ENCODE measurements around the gene FANCC. TPM values are rescaled to one million over a fixed set of nuclear protein-coding genes. Genes with fewer than 3 reads are reported as not detected.

The FANCC gene
- total and polyA plus RNA-seq, 11 donors: 2.4 to 6.2 (median 4.2) TPM

- DNase-seq (no peak), ATAC-seq (peak in 1 of 4 donors; percentile 3)
- WGBS, 4 donors: 36 to 57% (median 52%) methylated on average over 13 of the region's 13 CpGs
- Histone ChIP-seq H3K27ac (peak overlapping the region in 8 of 12 donors; percentile 27 to 82 (median 67)), H3K27me3 (no peaks in the 10 kb centered on the region), H3K4me1 (peaks cover 7 to 100% (median 90%) of the 10 kb centered on the region in 12 donors), H3K36me3 (peaks cover 0 to 73% (median 51%) of the 10 kb centered on the region in 9 donors), H3K4me3 (peak overlapping the region in 1 of 12 donors; percentile 14), H3K9me3 (no peaks in the 10 kb centered on the region)
- intact Hi-C loops (cut with DNase I): no loop called here
- TF ChIP-seq POLR2A (IDR thresholded peaks at IDR 0.05): no peak
- TF ChIP-seq, protein P1, sequence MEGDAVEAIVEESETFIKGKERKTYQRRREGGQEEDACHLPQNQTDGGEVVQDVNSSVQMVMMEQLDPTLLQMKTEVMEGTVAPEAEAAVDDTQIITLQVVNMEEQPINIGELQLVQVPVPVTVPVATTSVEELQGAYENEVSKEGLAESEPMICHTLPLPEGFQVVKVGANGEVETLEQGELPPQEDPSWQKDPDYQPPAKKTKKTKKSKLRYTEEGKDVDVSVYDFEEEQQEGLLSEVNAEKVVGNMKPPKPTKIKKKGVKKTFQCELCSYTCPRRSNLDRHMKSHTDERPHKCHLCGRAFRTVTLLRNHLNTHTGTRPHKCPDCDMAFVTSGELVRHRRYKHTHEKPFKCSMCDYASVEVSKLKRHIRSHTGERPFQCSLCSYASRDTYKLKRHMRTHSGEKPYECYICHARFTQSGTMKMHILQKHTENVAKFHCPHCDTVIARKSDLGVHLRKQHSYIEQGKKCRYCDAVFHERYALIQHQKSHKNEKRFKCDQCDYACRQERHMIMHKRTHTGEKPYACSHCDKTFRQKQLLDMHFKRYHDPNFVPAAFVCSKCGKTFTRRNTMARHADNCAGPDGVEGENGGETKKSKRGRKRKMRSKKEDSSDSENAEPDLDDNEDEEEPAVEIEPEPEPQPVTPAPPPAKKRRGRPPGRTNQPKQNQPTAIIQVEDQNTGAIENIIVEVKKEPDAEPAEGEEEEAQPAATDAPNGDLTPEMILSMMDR (IDR thresholded peaks at IDR 0.05): no peak
These were observed 255.5 kb downstream of the FANCC start for GRCh38 chr9:95061916-95062595.

DNA sequence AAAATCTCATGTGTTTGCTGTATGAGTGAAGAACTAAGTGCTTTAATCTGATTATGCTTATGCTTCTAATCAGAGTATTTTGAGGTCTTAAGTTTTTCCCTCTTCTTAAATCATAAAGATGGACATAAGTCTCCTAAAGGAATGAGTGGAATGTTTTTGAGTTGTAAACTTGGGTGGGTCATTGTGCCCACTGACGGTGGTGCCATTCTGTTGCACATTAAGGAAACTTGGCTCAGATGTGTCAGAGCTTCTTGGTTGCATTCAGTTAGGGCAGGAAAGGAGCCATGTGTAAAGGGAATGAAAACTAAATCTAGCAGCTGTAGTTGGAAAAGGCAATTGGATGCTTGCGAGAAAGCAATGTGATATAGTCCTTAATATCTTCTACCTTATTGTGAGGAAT lies 256.6 kb downstream of the FANCC start:
- H3K4me1 ChIP-seq: peaks cover 12 to 100% (median 95%) of the 10 kb centered on the region in 12 donors
- H3K4me3 ChIP-seq: peak overlapping the region in 1 of 12 donors; percentile 14
- peak overlapping the region in 7 of 12 donors; percentile 8 to 82 (median 48) for H3K27ac ChIP-seq
- no peaks in the 10 kb centered on the region for H3K9me3 ChIP-seq
- DNase-seq (no peak), ATAC-seq (no peak)
- H3K27me3 ChIP-seq: no peaks in the 10 kb centered on the region
- intact Hi-C loops (cut with DNase I): no loop called here
- WGBS, 4 donors: 50 to 53% (median 53%) methylated on average over 2 of the region's 2 CpGs
- no peak for TF ChIP-seq POLR2A (IDR thresholded peaks at IDR 0.05)
- TF ChIP-seq, protein P1 (IDR thresholded peaks at IDR 0.05): no peak
- peaks cover 0 to 61% (median 44%) of the 10 kb centered on the region in 9 donors for H3K36me3 ChIP-seq

DNA sequence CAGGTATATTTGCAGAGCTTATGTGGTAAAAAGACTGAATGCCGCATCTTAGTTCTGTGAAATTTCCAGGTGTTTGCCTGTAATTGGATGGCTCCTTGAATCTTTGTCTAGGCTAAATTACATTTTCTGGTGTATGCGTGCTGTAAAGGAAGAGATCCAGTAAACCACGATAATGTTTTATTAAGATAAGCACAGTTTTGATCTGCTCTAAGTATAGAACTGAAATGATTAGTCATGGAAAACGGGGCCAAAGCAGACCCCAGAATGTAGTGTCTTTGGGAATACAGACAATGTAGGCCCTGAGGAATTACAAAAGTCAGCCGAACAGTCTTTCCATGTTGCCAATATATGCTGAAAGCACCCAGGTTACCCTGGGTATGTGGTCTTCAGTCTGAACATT lies 257.3 kb downstream of the FANCC start:
- ATAC-seq: no peak
- no peak for TF ChIP-seq POLR2A (IDR thresholded peaks at IDR 0.05)
- TF ChIP-seq, protein P1 (IDR thresholded peaks at IDR 0.05): no peak
- Histone ChIP-seq H3K4me3 (peak overlapping the region in 1 of 12 donors; percentile 14), H3K4me1 (peaks cover 14 to 100% (median 96%) of the 10 kb centered on the region in 12 donors), H3K27me3 (no peaks in the 10 kb centered on the region), H3K9me3 (no peaks in the 10 kb centered on the region), H3K36me3 (peaks cover 0 to 55% (median 38%) of the 10 kb centered on the region in 9 donors), H3K27ac (peak overlapping the region in 9 of 12 donors; percentile 2 to 82 (median 25))
- no peak for DNase-seq
- WGBS, 4 donors: 30 to 41% (median 38%) methylated on average over 5 of the region's 5 CpGs
- intact Hi-C loops (cut with DNase I): no loop called here

DNA sequence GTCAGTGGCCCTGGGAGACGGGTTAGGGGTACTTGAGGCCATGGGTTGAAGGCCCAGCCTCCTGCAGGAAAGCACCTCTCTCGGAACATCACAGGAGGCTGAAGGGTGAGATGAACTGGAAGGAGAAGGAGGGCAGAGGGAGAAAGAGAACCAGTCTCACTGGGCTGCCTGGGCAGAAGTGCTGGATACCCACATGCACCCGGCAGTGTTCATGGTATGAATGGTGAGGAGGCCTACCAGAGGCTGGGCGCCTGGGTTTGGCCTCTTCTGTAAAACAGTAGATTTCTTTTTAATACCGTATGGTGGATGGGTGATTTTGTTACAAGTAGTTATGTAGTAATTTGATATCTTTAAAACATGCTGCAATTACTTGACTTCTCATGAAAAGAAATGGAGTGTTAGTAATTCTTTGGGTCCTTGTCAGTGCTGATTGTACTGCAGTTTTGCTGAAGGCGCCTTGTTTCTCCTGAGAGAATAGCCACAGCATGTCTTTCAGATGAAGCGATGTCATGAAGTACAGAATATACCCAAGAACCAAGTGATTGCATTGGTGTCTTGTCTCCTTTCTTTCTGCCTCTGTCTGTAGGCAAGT lies 258.6 kb downstream of the FANCC start:
- H3K36me3 ChIP-seq: peaks cover 0 to 44% (median 27%) of the 10 kb centered on the region in 9 donors

More for the DNA sequence above, 258.6 kb downstream of the FANCC start:
- no peak for DNase-seq
- Histone ChIP-seq H3K4me1 (peaks cover 14 to 100% (median 92%) of the 10 kb centered on the region in 12 donors), H3K27ac (peak overlapping the region in 10 of 12 donors; percentile 13 to 86 (median 70)), H3K9me3 (no peaks in the 10 kb centered on the region), H3K4me3 (peak overlapping the region in 7 of 12 donors; percentile 1 to 50 (median 32)), H3K27me3 (no peaks in the 10 kb centered on the region)
- no peak for TF ChIP-seq POLR2A (IDR thresholded peaks at IDR 0.05)
- TF ChIP-seq, protein P1 (IDR thresholded peaks at IDR 0.05): no peak
- 48 to 61% (median 56%) methylated on average over 7 of the region's 7 CpGs for WGBS, 4 donors
- intact Hi-C loops (cut with DNase I): no loop called here
- peak in 1 of 4 donors; percentile 4 for ATAC-seq
